HTR-8/SVneo (cell line): ENCODE data around the gene CNN2.

Experiments used
- DNase-seq: peaks from one replicate; pipeline ENCODE4 v3.0.0; 2011; ENCODE audit warnings: low spot score, mixed read lengths; ENCODE audit not compliant: insufficient read length
- FAIRE-seq: peaks from 2 replicates; lab custom pipeline; 2011; peaks lifted over from hg19 to GRCh38; lab: Jason Lieb, UNC

The CNN2 gene

DNA sequence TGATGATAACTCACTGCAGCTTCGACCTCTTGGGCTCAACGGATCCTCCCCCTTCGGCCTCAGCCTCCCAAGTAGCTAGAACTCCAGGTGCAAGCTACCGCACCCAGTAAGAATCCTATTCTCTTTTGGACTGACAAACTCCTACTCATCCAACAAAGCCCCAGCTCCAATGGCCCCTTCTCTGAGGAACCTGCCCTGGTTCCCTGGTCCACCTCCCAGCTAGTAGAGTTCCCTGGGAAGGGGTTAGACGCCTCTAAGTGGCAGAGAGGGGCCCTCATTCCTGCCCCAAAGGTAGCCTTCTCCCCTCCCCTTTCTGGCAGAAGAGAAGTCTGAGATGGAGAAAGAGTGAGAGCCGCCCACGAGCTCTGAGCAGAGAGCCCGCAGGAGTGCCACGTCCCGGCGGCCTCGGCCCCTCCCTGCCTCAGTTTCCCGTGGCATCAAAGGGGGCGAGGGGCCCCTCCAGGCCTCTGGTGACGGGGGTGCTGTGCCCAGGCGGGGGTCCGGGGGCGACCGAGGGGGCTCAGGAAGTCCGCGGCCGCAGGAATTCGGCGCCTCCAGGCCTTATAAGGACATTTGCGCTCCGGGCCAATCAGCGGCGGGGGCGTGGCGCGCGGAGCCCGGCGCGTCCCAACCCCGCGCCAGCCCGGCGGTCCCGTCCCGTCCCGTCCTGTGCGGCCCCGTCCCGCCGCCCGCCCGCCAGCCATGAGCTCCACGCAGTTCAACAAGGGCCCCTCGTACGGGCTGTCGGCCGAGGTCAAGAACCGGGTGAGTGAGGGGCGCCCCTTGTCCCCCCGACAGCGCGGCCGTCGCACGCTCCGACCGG lies at the start of gene CNN2:
TSS of gene CNN2 (plus strand) at position 649 of the 823 bp plus-strand sequence. CDS start at position 703, 54 bp downstream.
- FAIRE-seq = no peak

DNA sequence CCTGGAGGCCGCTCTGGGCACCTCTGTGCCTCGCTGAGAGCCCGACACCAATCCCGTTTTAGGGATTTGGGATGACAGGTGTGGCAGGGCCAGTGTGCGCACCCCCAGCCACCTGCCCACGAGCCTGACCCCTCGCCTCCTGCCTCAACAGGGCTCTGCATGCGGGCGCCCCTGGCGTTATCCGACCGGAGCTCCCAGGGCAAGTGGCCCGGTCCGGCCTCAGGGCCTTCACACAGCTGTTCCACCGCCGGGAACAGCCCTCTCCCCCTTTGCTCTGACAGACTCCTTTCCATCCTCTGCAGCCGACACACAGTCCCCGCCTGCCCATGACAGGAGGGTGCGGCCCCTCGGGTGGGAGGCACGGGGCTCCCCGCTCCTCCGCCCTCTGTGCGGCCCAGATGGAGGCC lies 49.3 kb upstream of the CNN2 start:
- no peak for DNase-seq
- no peak for FAIRE-seq

More for the DNA sequence above, at the start of gene CNN2:
- peak; percentile 60 for DNase-seq

DNA sequence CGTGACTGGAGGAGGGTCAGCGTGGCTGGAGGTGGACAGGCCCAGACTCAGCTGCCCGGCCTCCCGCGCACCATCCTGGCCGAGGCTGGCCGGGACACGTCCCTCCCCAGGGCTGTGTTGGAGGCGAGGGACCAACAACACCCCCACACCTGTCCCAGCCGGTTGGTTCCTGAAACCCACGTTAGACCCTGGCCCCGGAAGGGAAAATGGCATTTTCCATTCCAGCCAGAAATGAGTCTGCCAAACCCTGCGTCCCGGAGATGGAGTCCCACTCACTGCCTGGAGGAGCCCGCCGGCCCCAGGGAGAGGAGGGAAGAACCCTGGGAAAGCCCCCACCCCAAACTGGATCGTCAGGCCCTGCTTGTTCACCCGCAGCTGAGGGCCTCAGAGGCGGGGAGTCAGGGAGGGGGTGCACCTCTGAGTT lies 47.1 kb upstream of the CNN2 start:
- FAIRE-seq = no peak

DNA sequence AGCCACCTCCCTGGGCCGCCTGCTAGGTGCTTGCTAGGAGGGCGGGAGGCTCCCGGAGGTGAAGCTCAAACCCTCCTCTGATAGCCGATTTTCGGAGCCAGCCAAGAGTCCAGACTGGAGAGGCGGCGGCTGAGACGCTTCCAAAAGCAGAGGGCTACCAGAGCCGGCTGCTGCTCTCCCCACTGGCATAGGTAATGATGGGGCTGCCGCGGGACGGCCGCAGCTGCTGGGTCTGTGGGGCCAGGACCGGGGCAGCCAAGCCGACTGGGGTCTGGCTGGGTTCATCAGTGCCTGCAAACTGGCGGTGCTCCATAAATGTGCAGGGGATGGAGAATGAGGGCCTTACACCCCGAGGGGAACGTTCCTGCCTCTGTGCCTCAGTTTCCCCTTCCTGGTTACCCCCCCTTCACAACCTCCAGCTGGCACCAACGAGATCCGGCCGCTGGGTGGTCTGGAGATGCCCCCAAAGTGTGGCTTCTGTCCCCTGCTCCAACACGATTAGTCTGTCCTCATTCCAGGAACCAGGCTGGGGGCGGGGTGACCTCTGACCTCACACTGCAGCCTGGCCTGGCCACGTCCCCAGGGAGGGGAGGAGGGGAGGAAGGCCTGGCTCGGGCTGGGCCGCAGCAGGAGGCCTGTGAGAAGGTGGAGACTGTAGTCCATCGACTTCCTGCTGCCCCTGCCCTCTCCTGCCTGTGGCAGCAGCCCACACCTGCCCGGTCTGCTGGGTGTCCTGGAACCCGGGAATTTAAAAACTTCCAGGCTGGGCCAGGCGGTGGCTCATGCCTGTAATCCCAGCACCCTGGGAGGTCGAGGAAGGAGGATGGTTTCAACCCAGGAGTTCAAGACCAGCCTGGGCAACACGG lies 46.0 kb upstream of the CNN2 start:
- FAIRE-seq (no peak), DNase-seq (no peak)

More for the DNA sequence above, 47.1 kb upstream of the CNN2 start:
- no peak for DNase-seq

DNA sequence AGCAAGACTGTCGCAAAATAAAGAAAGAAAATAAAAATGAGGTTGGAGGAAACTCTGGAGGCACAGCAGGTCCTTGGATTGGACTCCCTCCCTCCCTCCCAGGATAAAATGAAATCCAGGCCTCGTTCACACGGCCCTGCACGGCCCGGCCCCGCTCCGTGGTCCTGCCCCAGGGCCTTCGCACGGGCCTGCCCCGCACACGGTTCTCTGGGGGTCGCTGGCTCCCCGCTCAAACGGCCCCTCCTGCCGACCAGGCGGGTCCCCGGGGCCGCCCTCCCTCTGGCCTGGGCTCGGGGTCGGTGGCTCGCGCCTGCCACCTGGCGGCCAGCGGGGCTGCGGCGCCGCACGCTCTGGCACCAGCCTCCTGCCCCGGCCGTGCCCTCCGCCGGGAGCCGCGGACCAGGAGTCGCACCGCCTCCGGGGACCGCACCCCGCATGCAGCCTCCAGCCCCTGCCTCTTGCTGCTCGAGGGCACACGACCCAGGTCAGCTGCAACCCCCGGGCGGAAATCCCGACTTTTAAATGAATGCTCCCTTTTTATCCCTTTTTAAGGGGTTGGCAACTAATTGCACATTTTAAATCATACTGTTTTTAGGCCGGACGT lies 43.7 kb upstream of the CNN2 start:
- DNase-seq = peak; percentile 86
- no peak for FAIRE-seq

DNA sequence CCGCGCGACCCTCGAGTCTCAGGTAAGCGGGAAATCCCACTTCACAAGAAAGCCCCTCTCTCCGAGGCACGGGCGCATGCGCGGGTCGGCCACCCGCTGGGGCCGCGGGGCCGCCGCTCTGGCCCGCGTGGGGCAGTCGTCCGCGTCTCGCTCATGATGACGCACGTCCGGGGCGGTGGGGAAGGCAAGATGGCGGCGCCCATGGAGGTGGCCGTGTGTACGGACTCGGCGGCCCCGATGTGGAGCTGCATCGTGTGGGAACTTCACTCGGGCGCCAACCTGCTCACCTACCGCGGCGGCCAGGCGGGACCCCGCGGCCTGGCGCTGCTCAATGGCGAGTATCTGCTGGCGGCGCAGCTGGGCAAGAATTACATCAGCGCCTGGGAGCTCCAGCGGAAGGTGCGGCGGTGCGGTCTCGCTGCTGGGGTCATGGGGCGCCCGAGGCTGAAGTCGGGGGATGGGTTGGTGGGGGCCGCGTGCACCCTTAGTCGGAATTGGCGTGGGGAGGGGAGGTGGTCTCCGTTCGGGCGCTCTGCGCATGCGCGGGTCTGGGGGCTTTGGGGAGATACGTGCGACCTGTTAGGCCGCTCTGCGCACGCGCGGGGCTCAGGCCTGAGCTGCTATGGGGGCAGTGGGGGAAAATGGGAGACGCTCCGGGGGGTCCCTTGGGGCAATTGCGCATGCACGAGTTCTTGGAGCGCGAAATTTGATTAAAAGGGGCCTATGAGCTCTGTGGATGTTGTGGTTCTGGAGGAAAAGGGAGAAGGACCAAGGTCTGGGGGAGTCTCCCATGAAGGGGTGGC lies 42.0 kb upstream of the CNN2 start, which contains the start of gene WDR18:
TSS of gene WDR18 (plus strand) at position 181 of the 803 bp plus-strand sequence. CDS start at position 190, 9 bp downstream.
- DNase-seq (peak; percentile 97), FAIRE-seq (peak; percentile 31)

DNA sequence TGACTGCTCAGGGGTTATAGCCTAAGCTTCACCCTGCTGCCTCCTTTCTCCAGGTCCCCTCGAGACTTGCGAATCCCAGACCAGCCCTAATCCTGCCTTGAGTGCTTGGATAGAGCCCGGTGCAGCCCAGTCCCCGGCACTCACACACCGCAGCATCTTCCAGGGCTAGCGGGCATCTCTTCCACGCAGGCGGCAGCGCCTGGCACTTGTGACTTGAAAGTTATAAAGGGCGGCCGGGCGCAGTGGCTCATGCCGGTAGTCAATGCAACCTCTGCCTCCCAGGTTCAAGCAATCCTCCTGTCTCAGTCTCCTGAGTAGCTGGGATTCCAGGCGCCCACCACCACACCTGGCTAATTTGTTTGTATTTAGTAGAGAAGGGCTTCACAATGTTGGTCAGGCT lies 40.3 kb upstream of the CNN2 start:
- no peak for FAIRE-seq
- no peak for DNase-seq

DNA sequence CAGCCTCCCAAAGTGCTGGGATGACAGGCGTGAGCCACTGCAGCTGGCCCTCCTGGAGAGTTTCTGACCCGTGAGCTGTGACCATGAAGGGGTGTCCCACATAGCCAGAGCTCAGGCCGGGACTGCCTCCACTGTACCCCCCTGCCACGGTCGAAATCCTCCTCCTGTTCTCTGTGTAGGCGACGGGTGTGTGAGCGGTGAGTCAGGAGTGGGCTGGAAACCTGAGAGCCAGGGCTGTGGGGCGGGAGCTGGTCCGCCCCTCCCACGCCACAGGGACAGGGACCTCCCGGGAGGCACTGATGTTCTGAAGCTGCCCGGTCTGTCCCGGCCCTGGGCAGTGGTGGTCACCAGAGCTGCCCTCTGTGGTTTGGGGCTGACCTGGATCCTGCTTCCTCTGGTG lies 38.3 kb upstream of the CNN2 start:
- FAIRE-seq (no peak), DNase-seq (no peak)

DNA sequence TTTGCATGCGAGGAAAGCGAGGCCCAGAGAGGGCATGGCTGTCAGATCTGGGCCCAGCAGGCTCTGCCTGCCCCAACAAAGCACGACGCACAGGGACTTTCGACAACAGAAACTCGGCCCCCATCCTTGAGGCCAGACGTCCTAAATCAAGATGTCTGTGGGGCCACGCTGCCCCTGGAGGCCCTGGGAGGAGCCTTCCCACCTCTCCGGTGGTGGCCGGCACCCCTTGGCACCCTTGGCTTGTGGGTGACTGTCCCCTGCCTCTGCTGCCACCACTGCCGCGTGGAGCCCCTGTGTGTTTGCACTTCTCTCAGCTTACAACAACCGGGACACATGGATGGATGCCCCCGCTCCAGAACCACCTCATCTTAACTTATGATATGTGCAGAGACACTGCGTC lies 37.9 kb upstream of the CNN2 start:
- FAIRE-seq = no peak
- DNase-seq = no peak

DNA sequence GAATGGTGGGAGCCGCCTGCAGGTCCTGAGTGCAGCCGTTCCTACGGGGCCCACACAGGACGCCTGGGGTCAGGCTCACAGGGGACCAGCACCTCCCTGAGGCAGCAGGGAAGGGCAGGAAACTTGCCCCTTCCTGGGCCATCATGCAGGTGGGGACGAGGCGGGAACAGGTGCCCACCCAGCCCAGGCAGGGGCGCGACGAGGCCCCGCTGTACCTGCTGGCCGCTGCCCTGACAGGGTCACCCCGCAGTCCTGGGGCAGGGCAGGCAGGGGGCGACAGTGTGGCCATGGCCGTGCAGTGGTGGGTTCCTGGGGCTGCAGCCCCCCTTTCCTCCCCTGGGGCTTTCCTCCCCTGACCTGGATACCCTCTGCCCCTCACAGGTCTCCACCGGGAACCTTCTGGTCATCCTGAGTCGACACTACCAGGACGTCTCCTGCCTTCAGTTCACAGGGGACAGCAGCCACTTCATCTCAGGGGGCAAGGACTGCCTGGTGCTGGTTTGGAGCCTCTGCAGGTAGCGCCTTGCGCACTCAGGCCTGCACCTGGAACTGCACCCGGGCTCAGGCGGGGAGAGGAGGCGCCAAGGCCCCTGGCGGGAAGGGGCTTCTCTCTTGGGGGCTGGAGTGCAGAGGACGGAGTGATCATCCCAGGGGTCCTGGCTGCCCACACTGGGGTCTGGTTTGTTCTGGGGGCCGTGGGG lies 36.9 kb upstream of the CNN2 start:
- DNase-seq (no peak), FAIRE-seq (no peak)

DNA sequence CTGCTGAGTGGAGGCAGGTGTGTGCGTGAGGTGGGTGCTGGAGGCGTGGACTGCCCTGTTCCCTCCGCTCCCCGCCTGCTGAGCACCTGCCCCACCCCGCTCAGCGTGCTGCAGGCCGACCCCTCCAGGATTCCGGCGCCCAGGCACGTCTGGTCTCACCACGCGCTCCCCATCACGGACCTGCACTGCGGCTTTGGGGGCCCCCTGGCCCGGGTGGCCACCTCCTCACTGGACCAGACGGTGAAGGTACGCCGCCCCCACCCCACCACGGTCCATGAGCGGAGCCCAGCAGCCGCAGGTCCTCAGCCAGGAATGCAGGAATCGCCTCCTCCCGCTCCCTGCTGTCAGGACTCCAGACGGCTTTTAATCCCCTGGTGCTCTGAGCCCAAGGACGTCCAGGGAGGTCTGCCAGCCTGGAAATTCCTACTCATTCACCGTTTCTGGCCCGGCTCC lies 36.3 kb upstream of the CNN2 start:
- DNase-seq (no peak), FAIRE-seq (no peak)

DNA sequence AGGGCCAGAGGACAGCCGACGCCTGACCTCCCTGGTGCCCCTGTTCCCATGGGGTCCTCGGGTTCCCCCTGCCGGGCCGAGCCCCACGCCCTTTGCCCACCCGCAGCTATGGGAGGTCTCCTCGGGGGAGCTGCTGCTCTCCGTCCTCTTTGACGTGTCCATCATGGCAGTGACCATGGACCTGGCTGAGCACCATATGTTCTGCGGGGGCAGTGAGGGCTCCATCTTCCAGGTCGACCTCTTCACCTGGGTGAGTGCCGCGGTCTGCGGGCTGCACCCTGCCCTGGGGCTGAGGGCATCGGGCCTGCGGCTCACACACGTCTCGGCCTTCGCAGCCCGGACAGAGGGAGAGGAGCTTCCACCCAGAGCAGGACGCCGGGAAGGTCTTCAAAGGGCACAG lies 35.7 kb upstream of the CNN2 start:
- DNase-seq (no peak), FAIRE-seq (no peak)

DNA sequence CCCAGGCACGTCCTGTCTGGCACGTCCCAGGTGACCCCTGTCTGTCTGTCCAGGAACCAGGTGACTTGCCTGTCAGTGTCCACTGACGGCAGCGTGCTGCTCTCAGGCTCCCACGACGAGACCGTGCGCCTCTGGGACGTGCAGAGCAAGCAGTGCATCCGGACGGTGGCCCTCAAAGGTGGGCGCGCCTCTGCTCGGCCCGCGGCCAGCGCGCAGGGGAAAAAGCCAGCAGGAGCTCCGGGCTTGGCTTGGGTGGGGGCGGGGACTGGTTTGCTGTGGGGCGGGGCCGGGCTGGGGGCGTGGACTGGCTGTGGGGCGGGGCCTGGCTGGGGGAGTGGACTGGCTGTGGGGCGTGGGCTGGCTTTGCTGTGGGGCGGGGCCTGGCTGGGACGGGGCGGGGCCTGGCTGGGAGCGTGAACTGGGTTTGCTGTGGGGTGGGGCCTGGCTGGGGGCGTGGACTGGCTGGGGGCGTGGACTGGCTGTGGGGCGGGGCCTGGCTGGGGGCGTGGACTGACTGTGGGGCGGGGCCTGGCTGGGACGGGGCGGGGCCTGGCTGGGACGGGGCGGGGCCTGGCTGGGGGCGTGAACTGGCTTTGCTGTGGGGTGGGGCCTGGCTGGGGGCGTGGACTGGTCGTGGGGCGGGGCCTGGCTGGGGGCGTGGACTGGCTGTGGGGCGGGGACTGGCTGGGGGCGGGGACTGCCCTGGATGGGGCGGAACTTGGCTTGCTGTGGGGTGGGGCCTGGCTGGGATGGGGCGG lies 35.1 kb upstream of the CNN2 start:
- no peak for DNase-seq
- no peak for FAIRE-seq

DNA sequence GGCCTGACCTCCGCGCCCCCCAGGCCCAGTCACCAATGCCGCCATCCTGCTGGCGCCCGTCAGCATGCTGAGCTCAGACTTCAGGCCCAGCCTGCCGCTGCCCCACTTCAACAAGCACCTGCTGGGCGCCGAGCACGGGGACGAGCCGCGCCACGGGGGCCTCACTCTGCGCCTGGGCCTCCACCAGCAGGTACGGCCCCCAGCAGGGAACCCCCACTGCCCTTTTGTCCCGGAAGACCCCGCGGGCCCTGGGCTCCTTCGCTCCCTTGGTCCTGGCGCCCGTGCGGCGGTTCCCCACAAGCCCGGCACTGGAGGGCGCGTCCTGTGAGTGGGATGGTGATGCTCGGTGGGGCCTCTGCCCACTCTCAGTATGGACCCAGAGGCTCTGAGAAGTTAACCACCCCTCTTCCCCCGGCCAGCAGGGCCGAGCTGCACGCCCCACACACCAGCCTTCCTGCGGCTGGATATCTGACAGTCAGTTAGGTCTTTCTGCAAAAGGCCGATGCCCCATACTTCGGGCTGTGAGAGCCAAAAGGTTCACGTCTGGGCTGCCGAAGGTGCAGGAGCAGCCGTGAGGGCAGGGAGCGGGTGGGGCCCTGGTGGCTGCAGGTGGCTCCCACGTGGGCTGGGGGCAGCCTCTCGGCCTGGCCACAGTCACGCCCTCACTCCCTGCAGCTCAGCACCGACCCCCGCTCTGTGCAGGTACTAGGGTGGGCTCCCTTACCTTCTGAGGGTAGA lies 34.3 kb upstream of the CNN2 start:
- no peak for DNase-seq
- no peak for FAIRE-seq

DNA sequence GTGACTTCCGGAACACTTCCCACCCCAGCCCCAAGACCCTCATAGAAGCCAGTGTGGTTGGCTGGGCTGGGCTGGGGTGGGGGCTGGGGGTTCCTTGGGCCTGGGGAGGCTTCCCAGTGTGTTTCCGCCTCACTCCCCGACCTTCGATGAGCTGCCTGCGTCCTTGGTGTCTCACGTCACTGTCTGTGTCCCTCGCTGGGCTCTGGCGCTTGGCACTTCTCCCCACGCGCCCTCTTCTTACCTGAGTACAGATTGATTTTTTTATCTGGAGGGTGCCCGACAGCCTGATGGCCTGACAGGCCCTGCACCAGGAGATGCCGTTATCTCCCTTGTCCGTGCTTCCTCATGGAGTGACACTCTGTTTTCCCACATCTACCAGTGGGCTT lies 33.7 kb upstream of the CNN2 start:
- FAIRE-seq = no peak
- DNase-seq = no peak

DNA sequence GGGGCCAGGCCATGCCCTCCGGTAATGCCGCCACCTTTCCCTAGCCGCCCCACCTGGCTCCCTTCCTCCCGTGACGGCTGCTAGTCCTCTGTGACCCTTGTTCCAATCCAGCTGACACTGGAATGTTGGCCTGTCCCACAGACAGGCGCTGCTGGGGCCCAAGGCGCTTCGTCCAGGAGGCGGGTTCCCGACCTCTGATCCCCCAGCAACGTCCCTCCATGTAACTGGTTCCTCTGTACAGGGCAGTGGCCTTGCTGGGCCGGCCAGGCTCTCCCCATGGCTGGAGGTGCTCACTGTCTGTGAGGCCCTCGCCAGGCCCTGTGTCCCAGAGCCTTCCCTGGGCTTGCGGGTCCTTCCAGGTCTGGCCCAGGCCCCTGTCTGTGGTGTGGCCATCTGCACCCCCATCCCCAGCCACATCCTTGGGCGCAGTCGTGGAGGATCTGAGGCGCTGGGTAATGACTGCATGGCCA lies 33.0 kb upstream of the CNN2 start:
- no peak for FAIRE-seq
- no peak for DNase-seq

DNA sequence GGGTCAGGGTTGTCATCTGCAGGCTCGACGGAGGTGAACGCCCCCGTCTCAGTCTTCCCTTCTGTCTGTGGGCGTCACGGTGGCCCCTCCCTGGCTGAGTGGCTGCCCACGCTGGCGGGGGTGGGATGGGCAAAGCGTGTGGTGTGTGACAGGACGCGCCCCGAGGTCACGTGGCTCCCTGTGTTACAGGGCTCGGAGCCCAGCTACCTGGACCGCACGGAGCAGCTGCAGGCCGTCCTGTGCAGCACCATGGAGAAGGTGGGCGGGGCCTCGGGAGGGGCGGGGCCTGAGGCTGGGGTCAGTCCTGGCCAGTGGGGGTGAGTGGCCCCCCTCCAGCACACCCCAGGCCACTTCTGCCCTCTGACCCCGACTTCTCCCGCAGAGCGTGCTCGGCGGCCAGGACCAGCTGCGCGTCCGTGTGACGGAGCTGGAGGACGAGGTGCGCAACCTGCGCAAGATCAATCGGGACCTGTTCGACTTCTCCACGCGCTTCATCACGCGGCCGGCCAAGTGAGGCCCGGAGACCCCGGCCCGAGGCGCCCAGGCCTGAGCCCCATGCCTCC lies 32.5 kb upstream of the CNN2 start:
- DNase-seq = no peak
- FAIRE-seq = no peak
